Colonic mucosa (tissue), 4 donors: ENCODE results near the gene WDR64. TPM values are rescaled to one million over a fixed set of nuclear protein-coding genes. Genes with fewer than 3 reads are reported as not detected.

Experiments
- DNase-seq: peaks from one replicate; pipeline ENCODE4 v3.0.0-alpha.2; 2020
- H3K27ac ChIP-seq: fragments of 200-600 bp; one replicate; pipeline ENCODE4 v1.8.0; 2021
- H3K27me3 ChIP-seq: fragments of 200-600 bp; one replicate; pipeline ENCODE4 v1.8.0; 2021
- H3K36me3 ChIP-seq: fragments of 200-600 bp; one replicate; pipeline ENCODE4 v1.8.0; 2021
- H3K4me1 ChIP-seq: fragments of 200-600 bp; one replicate; pipeline ENCODE4 v1.8.0; 2021; ENCODE audit warnings: mild to moderate bottlenecking
- H3K4me3 ChIP-seq: fragments of 200-600 bp; one replicate; pipeline ENCODE4 v1.8.0; 2021
- H3K9ac ChIP-seq, 2 donors: one replicate each; pipeline ENCODE4 v1.7.0; 2013; ENCODE audit warnings: control low read depth in 2 of 2, low read depth in 2 of 2, low read length in 2 of 2
- H3K9me3 ChIP-seq: fragments of 200-600 bp; one replicate; pipeline ENCODE4 v1.8.0; 2021
- intact Hi-C: fragments of 100-400 bp; cut with DNase I; formaldehyde crosslinking; loops from one replicate; pipeline ENCODE4 v1.14.1; 2022
- total RNA-seq, 2 donors: library from RNA; stranded (reverse); fragmentation: NEBNext Ultra II Directional in 1 of 2; extraction: Animal tissue kit (Norgen Biotek cat#: 25700) in 1 of 2; gene quantifications; one replicate each; pipeline ENCODE4 v1.2.1, GENCODE V29; 2021
- TF ChIP-seq, protein P1 (sequence below): fragments of 200-600 bp; IDR thresholded peaks from one replicate; pipeline ENCODE4 v1.8.0; 2022; ENCODE audit warnings: antibody characterized with exemption, mild to moderate bottlenecking
- donor health status: healthy.
- donor health status: DM: no; HTN: no; CAD: no.
- donor health status: DM: no; HTN: no; CAD: no.

Gene WDR64
- total RNA-seq, 2 donors from 2014 or later, result not detected

GRCh38 chr1:241808265-241808664 lies 156.2 kb downstream of the WDR64 start:
- Histone ChIP-seq H3K4me1 (no peaks in the 10 kb centered on the region), H3K4me3 (no peak overlapping the region), H3K9me3 (no peaks in the 10 kb centered on the region), H3K27ac (no peak overlapping the region), H3K27me3 (no peaks in the 10 kb centered on the region), H3K9ac (no peak overlapping the region), H3K36me3 (no peaks in the 10 kb centered on the region)
- no peak for DNase-seq
- intact Hi-C loops, result no loop called here
- TF ChIP-seq, protein P1, sequence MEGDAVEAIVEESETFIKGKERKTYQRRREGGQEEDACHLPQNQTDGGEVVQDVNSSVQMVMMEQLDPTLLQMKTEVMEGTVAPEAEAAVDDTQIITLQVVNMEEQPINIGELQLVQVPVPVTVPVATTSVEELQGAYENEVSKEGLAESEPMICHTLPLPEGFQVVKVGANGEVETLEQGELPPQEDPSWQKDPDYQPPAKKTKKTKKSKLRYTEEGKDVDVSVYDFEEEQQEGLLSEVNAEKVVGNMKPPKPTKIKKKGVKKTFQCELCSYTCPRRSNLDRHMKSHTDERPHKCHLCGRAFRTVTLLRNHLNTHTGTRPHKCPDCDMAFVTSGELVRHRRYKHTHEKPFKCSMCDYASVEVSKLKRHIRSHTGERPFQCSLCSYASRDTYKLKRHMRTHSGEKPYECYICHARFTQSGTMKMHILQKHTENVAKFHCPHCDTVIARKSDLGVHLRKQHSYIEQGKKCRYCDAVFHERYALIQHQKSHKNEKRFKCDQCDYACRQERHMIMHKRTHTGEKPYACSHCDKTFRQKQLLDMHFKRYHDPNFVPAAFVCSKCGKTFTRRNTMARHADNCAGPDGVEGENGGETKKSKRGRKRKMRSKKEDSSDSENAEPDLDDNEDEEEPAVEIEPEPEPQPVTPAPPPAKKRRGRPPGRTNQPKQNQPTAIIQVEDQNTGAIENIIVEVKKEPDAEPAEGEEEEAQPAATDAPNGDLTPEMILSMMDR, result no peak

- intact Hi-C loops, result no loop called here
Observed at GRCh38 chr1:241810769-241811405, 158.8 kb downstream of the WDR64 start.

GRCh38 chr1:241813768-241814320 lies 161.8 kb downstream of the WDR64 start:
- Histone ChIP-seq H3K9me3 (no peaks in the 10 kb centered on the region), H3K4me3 (no peak overlapping the region), H3K9ac (no peak overlapping the region), H3K4me1 (no peaks in the 10 kb centered on the region), H3K27ac (no peak overlapping the region), H3K36me3 (no peaks in the 10 kb centered on the region), H3K27me3 (no peaks in the 10 kb centered on the region)
- no peak for DNase-seq
- intact Hi-C loops, result no loop called here
- TF ChIP-seq, protein P1, result no peak

More at GRCh38 chr1:241810769-241811405, 158.8 kb downstream of the WDR64 start:
- H3K4me3 ChIP-seq, result no peak overlapping the region
- DNase-seq, result no peak
- no peaks in the 10 kb centered on the region for H3K36me3 ChIP-seq
- H3K27ac ChIP-seq, result no peak overlapping the region
- H3K27me3 ChIP-seq, result no peaks in the 10 kb centered on the region
- TF ChIP-seq, protein P1, result no peak
- H3K9ac ChIP-seq, result no peak overlapping the region
- no peaks in the 10 kb centered on the region for H3K4me1 ChIP-seq
- H3K9me3 ChIP-seq, result no peaks in the 10 kb centered on the region

DNA sequence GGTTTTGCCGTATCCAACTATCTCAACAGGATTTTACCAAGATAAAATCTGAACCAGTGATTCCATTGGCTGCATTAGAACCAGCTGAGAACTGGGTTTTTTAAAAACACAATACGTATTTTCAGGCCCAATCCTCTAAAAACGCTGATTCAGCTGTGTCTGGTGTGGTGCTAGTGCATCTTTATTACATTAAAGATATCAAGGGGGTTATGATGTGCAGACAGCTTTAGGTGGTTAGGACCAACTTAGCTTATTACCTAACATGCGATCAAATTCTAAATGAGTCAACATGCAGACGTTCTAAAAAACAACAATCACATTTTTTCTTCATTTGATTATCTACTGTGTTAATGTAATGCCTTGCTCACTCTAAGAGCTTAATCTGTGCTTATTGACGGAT lies 163.9 kb downstream of the WDR64 start:
- TF ChIP-seq, protein P1, result no peak
- Histone ChIP-seq H3K27ac (no peak overlapping the region), H3K4me1 (no peaks in the 10 kb centered on the region), H3K27me3 (no peaks in the 10 kb centered on the region), H3K36me3 (no peaks in the 10 kb centered on the region), H3K4me3 (no peak overlapping the region), H3K9me3 (no peaks in the 10 kb centered on the region), H3K9ac (no peak overlapping the region)
- intact Hi-C loops, result no loop called here
- no peak for DNase-seq

DNA sequence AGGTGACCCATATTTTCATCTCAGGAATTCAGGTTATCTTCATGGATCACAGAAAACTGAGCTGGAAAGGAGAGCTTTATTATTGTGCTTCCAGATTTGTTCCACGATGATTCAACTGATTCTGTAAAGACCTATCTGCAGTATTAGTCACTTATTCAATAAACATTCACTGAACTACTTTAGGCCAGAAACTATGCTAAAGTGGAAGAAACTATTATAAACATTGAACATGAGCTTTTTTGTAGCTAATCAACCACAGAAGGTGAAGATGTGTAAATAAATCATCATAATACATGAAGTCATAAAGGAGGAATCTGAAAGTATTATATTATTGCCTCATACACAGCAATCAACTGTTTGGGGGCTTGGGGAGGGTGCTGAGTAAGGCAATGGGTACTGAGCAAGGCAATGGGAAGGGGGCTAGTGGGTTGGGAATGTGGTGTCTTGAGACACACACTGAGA lies 165.3 kb downstream of the WDR64 start:
- H3K9me3 ChIP-seq, result no peaks in the 10 kb centered on the region
- TF ChIP-seq, protein P1, result no peak
- DNase-seq, result no peak
- intact Hi-C loops, result no loop called here
- no peak overlapping the region for H3K27ac ChIP-seq
- no peaks in the 10 kb centered on the region for H3K36me3 ChIP-seq
- no peak overlapping the region for H3K9ac ChIP-seq
- no peaks in the 10 kb centered on the region for H3K27me3 ChIP-seq
- no peak overlapping the region for H3K4me3 ChIP-seq
- no peaks in the 10 kb centered on the region for H3K4me1 ChIP-seq
